H9 (cell line): ENCODE results near the gene MAPK14. TPM values are rescaled to one million over a fixed set of nuclear protein-coding genes. Genes with fewer than 3 reads are reported as not detected.

Source experiments
- DNase-seq: peaks from one replicate; pipeline ENCODE4 v3.0.0-alpha.2; 2017
- H2AFZ ChIP-seq: one replicate; pipeline ENCODE4 v1.6.1; 2013; ENCODE audit warnings: mild to moderate bottlenecking, low read length, control low read depth, moderate library complexity
- H2AK5ac ChIP-seq: 2 replicates; pipeline ENCODE4 v1.6.1; 2013; ENCODE audit warnings: low read length, control low read depth, mixed read lengths; ENCODE audit not compliant: insufficient read length
- H2BK120ac ChIP-seq: one replicate; pipeline ENCODE4 v1.6.1; 2013; ENCODE audit warnings: low read depth, mild to moderate bottlenecking, low read length, control low read depth, inconsistent platforms; ENCODE audit not compliant: poor library complexity, severe bottlenecking
- H2BK12ac ChIP-seq: 2 replicates; pipeline ENCODE4 v1.6.1; 2013; ENCODE audit warnings: low read length, control low read depth, mixed read lengths, low read depth; ENCODE audit not compliant: insufficient read length
- H2BK15ac ChIP-seq: 2 replicates; pipeline ENCODE4 v1.6.1; 2013; ENCODE audit warnings: low read depth, low read length, control low read depth
- H2BK20ac ChIP-seq: one replicate; pipeline ENCODE4 v1.6.1; 2013; ENCODE audit warnings: low read depth, mild to moderate bottlenecking, low read length, control low read depth, inconsistent platforms; ENCODE audit not compliant: poor library complexity, severe bottlenecking
- H2BK5ac ChIP-seq: 2 replicates; pipeline ENCODE4 v1.6.1; 2013; ENCODE audit warnings: low read length, control low read depth, mixed read lengths; ENCODE audit not compliant: insufficient read length
- H3K14ac ChIP-seq: 2 replicates; pipeline ENCODE4 v1.6.1; 2013; ENCODE audit warnings: low read length, control low read depth; ENCODE audit not compliant: insufficient read depth
- H3K18ac ChIP-seq: 2 replicates; pipeline ENCODE4 v1.6.1; 2013; ENCODE audit warnings: low read depth, mild to moderate bottlenecking, mixed read lengths, low read length, control low read depth; ENCODE audit not compliant: insufficient read length
- H3K23ac ChIP-seq: 2 replicates; pipeline ENCODE4 v1.6.1; 2013; ENCODE audit warnings: low read length, control low read depth, mixed read lengths, low read depth; ENCODE audit not compliant: insufficient read length
- H3K23me2 ChIP-seq: 2 replicates; pipeline ENCODE4 v1.6.1; 2013; ENCODE audit warnings: low read depth, mild to moderate bottlenecking, mixed read lengths, low read length, control low read depth; ENCODE audit not compliant: insufficient read length, poor library complexity, severe bottlenecking
- H3K27ac ChIP-seq: 2 replicates; pipeline ENCODE4 v1.5.1; 2013; ENCODE audit warnings: low read length, control low read depth, mixed read lengths, low read depth; ENCODE audit not compliant: insufficient read length
- H3K27me3 ChIP-seq: 2 replicates; pipeline ENCODE4 v1.6.1; 2013; ENCODE audit warnings: low read length, control low read depth, inconsistent platforms; ENCODE audit not compliant: insufficient read depth
- H3K4ac ChIP-seq: 2 replicates; pipeline ENCODE4 v1.6.1; 2013; ENCODE audit warnings: low read depth, mild to moderate bottlenecking, control low read depth, inconsistent platforms, low read length, moderate library complexity
- H3K4me1 ChIP-seq: 2 replicates; pipeline ENCODE4 v1.6.1; 2013; ENCODE audit warnings: low read length, control low read depth, inconsistent platforms; ENCODE audit not compliant: insufficient read depth
- H3K4me2 ChIP-seq: 2 replicates; pipeline ENCODE4 v1.6.1; 2013; ENCODE audit warnings: low read length, control low read depth, mixed read lengths; ENCODE audit not compliant: insufficient read length, insufficient read depth
- H3K56ac ChIP-seq: 2 replicates; pipeline ENCODE4 v1.6.1; 2013; ENCODE audit warnings: low read depth, mild to moderate bottlenecking, mixed read lengths, low read length, control low read depth; ENCODE audit not compliant: insufficient read length
- H3K79me1 ChIP-seq: 2 replicates; pipeline ENCODE4 v1.6.1; 2013; ENCODE audit warnings: low read depth, mild to moderate bottlenecking, moderate library complexity, low read length, control low read depth, inconsistent platforms; ENCODE audit not compliant: insufficient read depth, poor library complexity, severe bottlenecking
- H3K79me2 ChIP-seq: 2 replicates; pipeline ENCODE4 v1.6.1; 2013; ENCODE audit warnings: low read length, control low read depth, inconsistent platforms; ENCODE audit not compliant: insufficient read depth
- H3K9ac ChIP-seq: 2 replicates; pipeline ENCODE4 v1.6.1; 2013; ENCODE audit warnings: low read length, control low read depth, mixed read lengths; ENCODE audit not compliant: insufficient read length; ENCODE audit errors: extremely low read depth
- H3K9me3 ChIP-seq: one replicate; pipeline ENCODE4 v1.6.1; 2013; ENCODE audit warnings: low read depth, low read length, inconsistent platforms; ENCODE audit not compliant: control insufficient read depth
- H3T11ph ChIP-seq: one replicate; pipeline ENCODE4 v1.6.1; 2013; ENCODE audit warnings: mild to moderate bottlenecking, low read length, control low read depth, inconsistent platforms
- H4K20me1 ChIP-seq: one replicate; pipeline ENCODE4 v1.6.1; 2013; ENCODE audit not compliant: control insufficient read depth, insufficient read length, insufficient read depth
- H4K5ac ChIP-seq: 2 replicates; pipeline ENCODE4 v1.6.1; 2013; ENCODE audit warnings: low read depth, mild to moderate bottlenecking, mixed read lengths, low read length, control low read depth; ENCODE audit not compliant: insufficient read length
- H4K8ac ChIP-seq: replicated peaks from 2 replicates; pipeline ENCODE4 v1.6.1; 2013; ENCODE audit warnings: low read length, control low read depth, mixed read lengths, low read depth; ENCODE audit not compliant: insufficient read length
- H4K91ac ChIP-seq: 2 replicates; pipeline ENCODE4 v1.6.1; 2013; ENCODE audit warnings: low read depth, mild to moderate bottlenecking, moderate library complexity, mixed read lengths, low read length, control low read depth; ENCODE audit not compliant: insufficient read length
- H3K27ac Mint-ChIP-seq, 3 experiments: 2 replicates in 2 of 3; 3 replicates in 1 of 3; pipeline ENCODE4 v1.8.0; 2020 to 2021; ENCODE audit warnings: mixed read lengths in 3 of 3, mild to moderate bottlenecking in 1 of 3, moderate library complexity in 1 of 3
- H3K27me3 Mint-ChIP-seq: 2 replicates; pipeline ENCODE4 v1.8.0; 2021; ENCODE audit warnings: low read depth, mild to moderate bottlenecking, moderate library complexity, mixed read lengths
- H3K36me3 Mint-ChIP-seq, 3 experiments: 2 replicates in 2 of 3; 3 replicates in 1 of 3; pipeline ENCODE4 v1.8.0; 2020 to 2021; ENCODE audit warnings: low read depth in 3 of 3, mixed read lengths in 3 of 3; ENCODE audit not compliant: insufficient read depth in 1 of 3
- H3K4me1 Mint-ChIP-seq, 2 experiments: 2 replicates each; pipeline ENCODE4 v1.8.0; 2020; ENCODE audit warnings: mixed read lengths in 2 of 2
- H3K4me3 Mint-ChIP-seq, 2 experiments: 2 replicates in 1 of 2; 3 replicates in 1 of 2; pipeline ENCODE4 v1.8.0; 2020 to 2021; ENCODE audit warnings: mild to moderate bottlenecking in 2 of 2, mixed read lengths in 2 of 2, moderate library complexity in 1 of 2
- H3K9me3 Mint-ChIP-seq, 2 experiments: 2 replicates in 1 of 2; 3 replicates in 1 of 2; pipeline ENCODE4 v1.8.0; 2020; ENCODE audit warnings: mild to moderate bottlenecking in 2 of 2, mixed read lengths in 2 of 2, moderate library complexity in 1 of 2
- WGBS: extraction: QIAGEN DNeasy Blood & Tissue Kit; methylation state at CpG from one replicate; pipeline ENCODE4 v1.1.7; 2013; ENCODE audit warnings: missing lambda C conversion rate, low lambda C conversion rate, mixed read lengths; ENCODE audit not compliant: insufficient read length; ENCODE audit errors: extremely low coverage; 5-methylcytosine and 5-hydroxymethylcytosine counted together
- total RNA-seq: library from RNA; stranded (reverse); gene quantifications from 2 replicates; pipeline ENCODE4 v1.2.1, GENCODE V29; 2021
- TF ChIP-seq, protein P1 (sequence below): fragments of 200-600 bp; sonication (generic); conservative IDR thresholded peaks from 3 replicates; pipeline ENCODE4 v1.8.0; 2021; ENCODE audit warnings: antibody characterized with exemption, mild to moderate bottlenecking

MAPK14 gene
- total RNA-seq, 1 experiment from 2014 or later, result 40.5 TPM

DNA sequence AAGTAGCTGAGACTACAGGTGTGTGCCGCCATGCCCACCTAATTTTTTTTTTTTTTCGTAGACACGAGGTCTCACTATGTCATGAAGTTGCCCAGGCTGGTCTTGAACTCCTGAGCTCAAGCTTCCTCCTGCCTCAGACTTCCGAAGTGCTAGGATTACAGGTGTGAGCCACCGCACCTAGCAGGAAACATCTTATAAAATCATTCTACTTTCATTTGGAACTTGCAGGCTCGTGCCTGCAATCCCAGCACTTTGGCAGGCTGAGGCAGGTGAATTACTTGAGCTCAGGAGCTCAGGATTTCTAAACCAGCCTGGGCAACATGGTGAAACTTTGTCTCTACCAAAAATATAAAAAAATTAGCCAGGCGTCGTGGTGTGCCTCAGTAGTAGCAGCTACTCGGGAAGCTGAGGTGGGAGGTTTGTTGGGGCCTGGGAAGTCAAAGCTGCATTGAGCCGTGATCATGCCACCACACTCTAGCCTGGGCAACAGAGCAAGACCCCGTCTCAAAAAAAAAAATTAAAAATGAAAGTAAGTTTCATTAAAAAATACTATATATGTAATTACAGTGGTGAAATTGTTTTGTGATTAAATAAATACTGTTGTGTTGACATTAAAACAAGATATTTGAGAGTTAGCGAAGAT, 15.1 kb downstream of the MAPK14 start:
- DNase-seq, result no peak
- Histone ChIP-seq H3K4ac (no peak overlapping the region), H3K27ac (no peak overlapping the region), H4K20me1 (no peaks in the 10 kb centered on the region), H3K56ac (no peak overlapping the region), H4K5ac (no peak overlapping the region), H2BK20ac (no peak overlapping the region), H3T11ph (no peak overlapping the region), H3K18ac (no peak overlapping the region), H3K9me3 (no peaks in the 10 kb centered on the region), H2BK120ac (no peak overlapping the region), H2AFZ (no peak overlapping the region), H3K4me2 (no peak overlapping the region), H2BK15ac (no peak overlapping the region), H3K14ac (no peak overlapping the region), H3K4me1 (no peaks in the 10 kb centered on the region), H3K9ac (no peak overlapping the region), H4K91ac (no peak overlapping the region), H3K27me3 (no peaks in the 10 kb centered on the region), H3K23me2 (no peaks in the 10 kb centered on the region), H3K79me2 (peaks cover 7% of the 10 kb centered on the region; the same call in 1 of the 2 replicates), H3K79me1 (peaks cover 9% of the 10 kb centered on the region), H2BK5ac (no peak overlapping the region), H4K8ac (no peak overlapping the region), H3K23ac (no peak overlapping the region), H2AK5ac (no peak overlapping the region), H2BK12ac (no peak overlapping the region)
- Mint-ChIP-seq H3K27ac (no peak overlapping the region), H3K4me1 (peaks cover 0 to 24% of the 10 kb centered on the region in 2 experiments; a peak in 2 of 4 replicates), H3K4me3 (no peak overlapping the region), H3K36me3 (peaks cover 0 to 2% (median 0%) of the 10 kb centered on the region in 3 experiments; a peak in 3 of 7 replicates), H3K9me3 (no peaks in the 10 kb centered on the region), H3K27me3 (no peaks in the 10 kb centered on the region)
- TF ChIP-seq, protein P1, sequence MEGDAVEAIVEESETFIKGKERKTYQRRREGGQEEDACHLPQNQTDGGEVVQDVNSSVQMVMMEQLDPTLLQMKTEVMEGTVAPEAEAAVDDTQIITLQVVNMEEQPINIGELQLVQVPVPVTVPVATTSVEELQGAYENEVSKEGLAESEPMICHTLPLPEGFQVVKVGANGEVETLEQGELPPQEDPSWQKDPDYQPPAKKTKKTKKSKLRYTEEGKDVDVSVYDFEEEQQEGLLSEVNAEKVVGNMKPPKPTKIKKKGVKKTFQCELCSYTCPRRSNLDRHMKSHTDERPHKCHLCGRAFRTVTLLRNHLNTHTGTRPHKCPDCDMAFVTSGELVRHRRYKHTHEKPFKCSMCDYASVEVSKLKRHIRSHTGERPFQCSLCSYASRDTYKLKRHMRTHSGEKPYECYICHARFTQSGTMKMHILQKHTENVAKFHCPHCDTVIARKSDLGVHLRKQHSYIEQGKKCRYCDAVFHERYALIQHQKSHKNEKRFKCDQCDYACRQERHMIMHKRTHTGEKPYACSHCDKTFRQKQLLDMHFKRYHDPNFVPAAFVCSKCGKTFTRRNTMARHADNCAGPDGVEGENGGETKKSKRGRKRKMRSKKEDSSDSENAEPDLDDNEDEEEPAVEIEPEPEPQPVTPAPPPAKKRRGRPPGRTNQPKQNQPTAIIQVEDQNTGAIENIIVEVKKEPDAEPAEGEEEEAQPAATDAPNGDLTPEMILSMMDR, result no peak
- WGBS, result 100% methylated on average over 1 of the region's 12 CpGs
